NCI-H1436 treated with DMSO at 0.1 percent for 48 hours (cell line): ENCODE results near the gene DPP10.
"Not testable (repeated sequence)": the region's sequence is repeated elsewhere in the genome, so short reads cannot be mapped to it uniquely, and the experiment has no call there.

Source experiments
- DNase-seq: peaks from one replicate; lab custom pipeline; 2025; lab: John Stamatoyannopoulos, UW

The DPP10 gene

DNA sequence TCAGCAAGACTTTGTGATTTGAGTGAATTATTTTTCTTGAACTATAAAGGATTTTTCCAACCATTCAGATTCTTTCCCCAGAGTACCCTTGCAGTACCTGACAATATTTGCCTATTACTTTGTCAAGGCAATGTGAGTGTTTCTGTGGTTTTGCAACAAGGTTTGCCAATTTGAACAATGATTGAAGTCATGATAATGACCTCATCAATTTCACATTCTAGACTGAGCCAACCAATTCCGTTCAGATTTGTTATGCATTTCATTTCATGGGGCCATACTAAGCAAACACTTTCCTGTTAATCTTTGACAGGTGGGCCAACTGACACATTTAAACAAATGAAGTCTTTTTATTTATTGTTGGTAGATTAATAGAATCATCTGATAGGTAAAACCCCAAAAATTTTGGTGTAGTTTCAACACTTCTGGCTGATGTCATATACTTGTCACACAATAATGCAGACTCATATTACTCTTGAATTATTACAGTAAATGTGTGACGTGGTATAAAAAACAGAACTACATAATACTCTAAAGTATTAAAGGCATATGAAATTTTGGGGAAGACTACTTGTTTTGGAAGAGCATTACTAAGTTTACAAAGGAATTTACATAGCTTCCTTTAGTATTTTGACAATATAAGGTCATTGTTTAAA lies 526.4 kb downstream of the DPP10 start:
- DNase-seq: no peak

DNA sequence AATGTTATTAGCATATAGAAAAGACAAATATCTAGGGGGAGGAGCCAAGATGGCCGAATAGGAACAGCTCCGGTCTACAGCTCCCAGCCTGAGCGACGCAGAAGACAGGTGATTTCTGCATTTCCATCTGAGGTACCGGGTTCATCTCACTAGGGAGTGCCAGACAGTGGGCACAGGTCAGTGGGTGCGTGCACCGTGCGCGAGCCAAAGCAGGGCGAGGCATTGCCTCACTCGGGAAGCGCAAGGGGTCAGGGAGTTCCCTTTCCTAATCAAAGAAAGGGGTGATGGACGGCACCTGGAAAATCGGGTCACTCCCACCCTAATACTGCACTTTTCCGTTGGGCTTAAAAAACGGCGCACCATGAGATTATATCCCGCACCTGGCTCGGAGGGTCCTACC lies 561.9 kb downstream of the DPP10 start:
- DNase-seq: not testable (repeated sequence)

GRCh38 chr2:115011721-115012120 lies 569.3 kb downstream of the DPP10 start:
- DNase-seq: no peak

DNA sequence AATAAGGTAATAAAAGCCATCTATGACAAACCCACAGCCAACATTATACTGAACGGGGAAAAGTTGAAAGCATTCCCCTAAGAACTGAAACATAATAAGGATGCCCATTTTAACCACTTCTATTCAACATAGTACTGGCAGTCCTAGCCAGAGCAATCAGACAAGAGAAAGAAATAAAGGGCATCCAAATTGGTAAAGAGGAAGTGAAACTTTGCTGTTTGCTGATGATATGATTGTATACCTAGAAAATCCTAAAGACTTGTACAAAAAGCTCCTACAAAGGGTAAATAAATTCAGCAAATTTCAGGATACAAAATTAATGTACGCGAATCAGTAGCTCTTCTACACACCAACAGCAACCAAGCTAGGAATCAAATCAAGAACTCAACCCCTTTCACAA lies 579.6 kb downstream of the DPP10 start:
- not testable (repeated sequence) for DNase-seq

DNA sequence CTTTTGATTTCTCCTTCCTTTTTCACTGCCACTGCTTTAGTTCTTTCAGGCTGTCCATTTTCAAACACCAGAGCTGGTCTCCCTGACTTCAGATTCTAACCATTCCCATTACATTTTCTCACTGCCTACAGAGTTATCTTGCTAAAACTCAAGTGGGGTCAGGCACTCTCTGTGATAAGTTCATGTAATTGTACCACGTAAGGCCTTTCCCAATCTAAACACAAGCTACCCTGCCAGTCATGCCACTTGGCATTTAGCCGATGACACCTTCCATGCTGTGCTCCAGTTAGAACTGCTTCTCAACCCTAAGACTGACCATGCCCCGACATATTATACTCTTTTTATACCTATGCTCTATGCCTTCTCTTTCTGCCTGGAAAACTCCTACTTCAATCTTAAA lies 592.4 kb downstream of the DPP10 start:
- DNase-seq: no peak

DNA sequence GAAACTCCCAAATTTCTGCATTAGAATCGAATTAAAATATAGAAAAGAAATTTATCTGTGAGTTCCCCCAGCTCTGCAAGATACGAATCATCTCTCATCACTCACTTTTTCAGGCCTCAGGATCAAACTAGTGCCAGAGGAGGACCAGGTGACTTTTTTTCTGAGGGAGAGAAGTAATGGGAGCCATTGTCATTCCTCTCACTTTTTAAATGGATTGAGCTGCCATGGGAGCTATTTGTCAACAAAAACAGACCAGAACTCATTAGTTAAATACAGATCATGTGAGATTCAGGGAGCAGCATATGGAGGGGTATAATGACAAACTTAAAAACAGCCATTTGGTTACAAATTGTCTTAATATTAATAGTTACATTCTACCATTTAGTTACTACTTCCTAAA lies 594.4 kb downstream of the DPP10 start:
- no peak for DNase-seq

DNA sequence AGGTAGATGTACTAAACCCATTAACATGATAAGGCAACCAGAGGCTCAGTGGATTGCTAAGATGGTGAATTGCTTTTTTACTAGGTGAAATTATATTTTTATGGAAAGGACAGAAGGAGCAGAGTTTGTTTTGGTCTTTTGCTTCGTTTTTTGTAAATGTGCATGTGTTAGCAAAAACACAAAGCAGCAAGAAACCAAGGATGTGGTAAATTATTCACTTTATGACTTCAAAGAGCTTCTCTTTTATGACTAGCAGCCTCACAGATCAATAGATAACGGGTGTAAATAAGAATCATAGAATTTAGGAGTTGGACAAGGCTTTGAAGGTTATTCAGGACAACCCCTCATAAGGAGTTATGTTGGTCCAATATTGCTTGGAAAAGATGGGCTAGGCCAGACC lies 615.0 kb downstream of the DPP10 start:
- DNase-seq: no peak

- no peak for DNase-seq
These were observed 627.6 kb downstream of the DPP10 start for GRCh38 chr2:115070002-115070401.

GRCh38 chr2:115071534-115071933 lies 629.1 kb downstream of the DPP10 start:
- no peak for DNase-seq

- DNase-seq: no peak
These were observed 633.4 kb downstream of the DPP10 start for GRCh38 chr2:115075800-115076199.

DNA sequence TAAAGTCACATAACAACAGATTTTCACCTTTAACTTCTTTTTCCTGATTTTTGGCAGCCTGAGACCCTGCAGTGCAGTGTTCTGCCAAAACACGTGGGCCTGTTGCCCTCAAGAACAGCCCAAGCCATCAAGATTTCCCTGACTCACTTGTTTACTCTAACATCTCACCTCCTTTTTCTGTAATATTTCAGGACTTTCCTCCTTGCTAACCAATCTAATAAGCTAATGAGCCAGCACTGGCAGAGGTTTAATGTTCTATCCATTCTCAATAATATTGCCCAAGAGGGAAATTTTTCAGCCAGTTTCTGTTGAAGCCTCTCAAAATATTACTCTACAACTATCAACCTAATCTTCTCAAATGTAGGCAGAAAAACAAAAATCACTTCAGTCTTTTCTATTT lies 635.2 kb downstream of the DPP10 start:
- DNase-seq: no peak

- DNase-seq: no peak
These were observed 640.8 kb downstream of the DPP10 start for GRCh38 chr2:115083225-115083624.

DNA sequence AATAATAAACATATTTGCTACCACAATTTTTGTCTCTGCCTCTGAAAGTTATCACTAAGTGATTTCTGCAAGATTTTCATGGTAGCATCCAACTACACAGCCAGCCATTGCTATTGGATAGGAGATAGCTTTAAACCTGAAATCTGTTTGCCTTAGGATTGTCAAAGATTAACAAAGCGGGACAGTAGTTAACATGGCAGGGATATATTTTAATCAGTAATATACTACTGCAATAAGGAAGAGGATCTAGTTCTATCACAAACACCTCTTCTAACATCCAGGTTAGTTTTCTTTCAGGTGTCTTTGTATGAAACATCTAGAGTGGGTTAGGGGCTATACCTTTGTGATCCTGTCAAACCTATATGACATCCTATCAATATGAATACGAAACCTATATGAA lies 641.3 kb downstream of the DPP10 start:
- DNase-seq: no peak

GRCh38 chr2:115084446-115084845 lies 642.0 kb downstream of the DPP10 start:
- no peak for DNase-seq

DNA sequence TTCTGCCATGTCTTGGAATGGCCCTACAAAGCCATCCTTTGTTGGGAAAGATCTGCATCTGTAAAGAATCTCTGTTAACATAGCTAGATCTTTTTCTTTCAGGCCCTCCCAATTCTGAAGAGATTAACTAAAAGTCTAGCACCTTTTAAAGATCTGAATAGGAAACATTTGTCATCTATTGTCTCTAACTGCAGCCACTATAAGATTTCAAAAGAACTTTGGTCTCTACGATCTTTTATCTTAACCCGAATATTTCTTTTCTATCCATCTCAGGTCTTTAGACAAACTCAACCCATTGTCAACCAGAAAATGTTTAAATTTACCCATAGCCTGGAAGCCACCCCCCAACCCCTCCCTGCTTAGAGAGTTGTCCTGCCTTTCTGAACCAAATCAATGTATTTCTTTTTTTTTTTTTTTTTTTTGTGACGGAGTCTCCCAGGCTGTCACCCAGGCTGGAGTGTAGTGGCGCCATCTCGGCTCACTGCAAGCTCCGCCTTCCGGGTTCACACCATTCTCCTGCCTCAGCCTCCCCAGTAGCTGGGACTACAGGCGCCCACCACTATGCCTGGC lies 643.7 kb downstream of the DPP10 start:
- DNase-seq: not testable (repeated sequence)

DNA sequence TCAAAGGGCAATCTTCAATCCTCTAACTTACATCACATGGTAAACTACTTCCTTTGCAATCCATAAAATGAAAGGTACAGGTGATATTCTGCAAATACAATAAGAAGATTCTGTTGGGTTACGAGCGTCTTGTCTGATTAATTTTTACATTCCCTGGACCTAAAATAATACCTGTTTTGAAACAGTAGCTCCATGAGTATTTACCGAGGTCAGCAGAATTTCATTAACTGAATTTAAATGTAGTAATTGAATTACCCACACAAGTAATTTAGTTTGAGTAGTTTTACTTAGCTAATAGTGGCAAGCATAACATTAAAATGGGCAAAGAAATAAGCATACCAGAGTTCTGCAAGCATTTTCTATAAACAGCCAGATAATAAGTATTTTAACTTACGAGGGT lies 652.0 kb downstream of the DPP10 start:
- no peak for DNase-seq

- no peak for DNase-seq
These were observed 663.5 kb downstream of the DPP10 start for GRCh38 chr2:115105966-115106365.

GRCh38 chr2:115115135-115115534 lies 672.7 kb downstream of the DPP10 start:
- DNase-seq: no peak

GRCh38 chr2:115118306-115118705 lies 675.9 kb downstream of the DPP10 start:
- DNase-seq: no peak

DNA sequence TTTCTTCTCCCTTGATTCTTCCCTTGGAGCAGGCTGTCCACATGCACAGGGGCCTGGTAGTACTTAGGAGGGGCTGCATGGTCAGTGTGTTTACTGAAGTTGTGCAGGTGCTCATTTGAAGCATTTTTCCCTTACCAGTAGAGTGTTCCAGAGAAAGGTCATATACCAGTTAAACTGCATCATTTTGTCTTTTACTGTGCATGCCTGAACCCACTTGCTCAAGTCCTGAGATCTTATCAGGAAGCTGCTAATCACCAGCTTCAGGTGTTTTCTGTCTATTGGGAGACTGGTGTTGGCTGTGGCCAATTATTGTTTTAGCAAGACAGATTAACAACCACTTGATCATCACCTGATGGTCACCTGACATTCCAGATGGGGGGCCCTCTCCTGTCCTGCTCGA lies 676.6 kb downstream of the DPP10 start:
- no peak for DNase-seq

DNA sequence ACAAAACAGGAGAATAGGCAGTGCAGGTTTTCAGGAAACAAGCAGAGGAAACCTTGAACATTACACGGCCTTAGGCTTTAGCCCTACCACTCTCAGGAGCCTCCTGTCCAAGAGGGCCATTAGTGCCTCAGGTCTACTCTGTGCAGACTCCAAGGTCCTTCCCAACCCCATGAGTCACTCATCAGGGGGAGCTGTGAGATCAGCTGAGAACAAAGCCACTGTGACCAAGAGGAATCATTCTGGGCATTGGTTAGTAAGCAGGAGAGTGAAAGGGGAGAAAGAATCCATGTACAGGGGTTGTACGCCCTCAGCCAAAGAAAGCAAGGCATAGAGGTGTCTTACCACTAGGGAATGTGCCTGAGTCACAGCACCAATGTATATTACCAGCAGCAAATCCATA lies 680.3 kb downstream of the DPP10 start:
- no peak for DNase-seq

GRCh38 chr2:115124817-115125216 lies 682.4 kb downstream of the DPP10 start:
- no peak for DNase-seq

DNA sequence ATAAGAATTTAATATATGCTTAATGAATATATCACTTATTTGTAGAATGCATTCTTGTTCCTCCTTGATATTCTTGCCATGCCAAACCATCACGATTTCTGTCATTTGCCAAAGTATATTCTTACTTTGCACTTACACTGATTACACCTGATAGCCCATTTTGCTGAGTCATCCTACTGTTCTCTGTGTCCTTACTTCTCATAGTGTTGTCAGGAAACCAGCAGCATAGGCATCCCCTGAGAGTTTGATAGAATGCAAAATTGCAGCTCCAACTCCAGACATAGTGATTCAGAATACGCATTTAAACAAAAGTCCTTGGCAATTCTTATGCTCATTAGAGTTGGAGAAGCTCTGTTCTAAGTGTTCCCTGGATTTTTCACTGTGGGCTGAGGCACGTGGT lies 687.1 kb downstream of the DPP10 start:
- DNase-seq: no peak

GRCh38 chr2:115160531-115161080 lies 718.2 kb downstream of the DPP10 start:
- DNase-seq: no peak
